ENCODE measurements around the gene HCRTR1.
A peak's percentile ranks its signal among the peaks of the same experiment; 100 is the strongest.

The HCRTR1 gene

DNA sequence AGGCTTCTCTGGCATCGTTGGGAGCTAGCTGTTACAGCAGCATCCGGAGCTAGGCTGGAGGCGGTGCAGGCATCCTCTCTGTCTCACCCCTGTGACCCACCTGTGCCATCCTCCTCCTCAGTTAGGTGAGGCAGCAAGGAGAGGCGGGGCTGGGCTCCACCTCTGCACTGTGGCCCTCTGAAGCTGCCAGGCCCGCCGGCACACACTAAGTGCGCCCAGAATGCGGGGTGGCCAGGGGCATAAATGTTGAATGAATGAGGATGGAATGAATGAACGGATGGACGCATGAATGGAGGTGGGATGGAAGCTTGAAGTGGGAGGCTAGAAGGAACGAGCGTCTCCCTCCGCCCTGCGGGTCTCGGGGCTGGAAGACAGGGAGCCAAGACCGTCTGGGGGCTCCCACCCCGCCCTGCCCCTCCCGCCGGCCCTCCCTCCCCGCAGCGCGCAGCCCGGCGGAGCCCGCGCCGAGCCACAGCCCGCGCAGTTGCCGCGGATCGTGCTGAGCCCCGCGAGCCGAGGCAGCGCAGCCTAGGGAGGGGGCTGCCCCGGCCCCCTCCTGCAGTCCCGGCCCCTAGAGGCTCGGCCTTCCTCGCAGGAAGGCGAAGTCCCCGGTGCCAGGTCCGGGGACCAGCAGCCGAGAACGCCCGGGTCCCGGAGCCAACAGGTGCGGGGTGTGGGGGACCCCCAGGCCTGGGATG lies at the start of gene HCRTR1:
TSS of gene HCRTR1 (plus strand) at position 472 of the 698 bp plus-strand sequence. CDS start 1,504 bp downstream, outside the sequence.
- no peak for DNase-seq

- peak; percentile 35 for DNase-seq
These were observed 49.4 kb upstream of the HCRTR1 start for GRCh38 chr1:31567956-31568570.

GRCh38 chr1:31568895-31569595 lies 48.4 kb upstream of the HCRTR1 start:
- no peak for DNase-seq

DNA sequence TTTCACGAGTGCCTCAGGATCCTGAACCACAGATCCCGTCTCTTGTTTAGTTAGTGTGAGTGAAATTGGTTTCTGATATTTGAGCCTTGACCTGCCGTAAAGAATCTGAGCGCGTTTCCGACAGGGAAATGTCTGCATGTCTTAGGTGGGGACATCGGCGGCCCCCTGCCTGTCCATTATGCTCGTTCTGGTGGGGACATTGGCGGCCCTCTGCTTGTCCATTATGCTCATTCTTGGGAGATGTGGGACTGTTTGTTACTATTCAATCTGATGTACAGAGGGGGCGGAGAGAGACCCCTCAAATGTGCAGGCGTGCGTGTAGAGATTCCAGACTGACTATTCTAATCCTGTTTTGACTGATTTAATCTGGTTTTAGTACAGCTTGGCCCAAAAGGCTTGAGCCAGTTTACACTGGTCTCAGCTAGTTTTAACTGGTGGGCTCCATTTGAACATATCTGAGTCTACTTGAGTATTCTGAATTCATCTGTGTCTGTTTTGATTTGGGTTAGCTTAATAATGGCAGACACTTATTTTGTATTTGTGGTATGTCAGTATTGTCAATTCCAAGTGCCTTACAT lies 47.8 kb upstream of the HCRTR1 start:
- DNase-seq: no peak

- DNase-seq: no peak
These were observed 47.3 kb upstream of the HCRTR1 start for GRCh38 chr1:31570228-31570627.

GRCh38 chr1:31570906-31571305 lies 46.6 kb upstream of the HCRTR1 start:
- no peak for DNase-seq

DNA sequence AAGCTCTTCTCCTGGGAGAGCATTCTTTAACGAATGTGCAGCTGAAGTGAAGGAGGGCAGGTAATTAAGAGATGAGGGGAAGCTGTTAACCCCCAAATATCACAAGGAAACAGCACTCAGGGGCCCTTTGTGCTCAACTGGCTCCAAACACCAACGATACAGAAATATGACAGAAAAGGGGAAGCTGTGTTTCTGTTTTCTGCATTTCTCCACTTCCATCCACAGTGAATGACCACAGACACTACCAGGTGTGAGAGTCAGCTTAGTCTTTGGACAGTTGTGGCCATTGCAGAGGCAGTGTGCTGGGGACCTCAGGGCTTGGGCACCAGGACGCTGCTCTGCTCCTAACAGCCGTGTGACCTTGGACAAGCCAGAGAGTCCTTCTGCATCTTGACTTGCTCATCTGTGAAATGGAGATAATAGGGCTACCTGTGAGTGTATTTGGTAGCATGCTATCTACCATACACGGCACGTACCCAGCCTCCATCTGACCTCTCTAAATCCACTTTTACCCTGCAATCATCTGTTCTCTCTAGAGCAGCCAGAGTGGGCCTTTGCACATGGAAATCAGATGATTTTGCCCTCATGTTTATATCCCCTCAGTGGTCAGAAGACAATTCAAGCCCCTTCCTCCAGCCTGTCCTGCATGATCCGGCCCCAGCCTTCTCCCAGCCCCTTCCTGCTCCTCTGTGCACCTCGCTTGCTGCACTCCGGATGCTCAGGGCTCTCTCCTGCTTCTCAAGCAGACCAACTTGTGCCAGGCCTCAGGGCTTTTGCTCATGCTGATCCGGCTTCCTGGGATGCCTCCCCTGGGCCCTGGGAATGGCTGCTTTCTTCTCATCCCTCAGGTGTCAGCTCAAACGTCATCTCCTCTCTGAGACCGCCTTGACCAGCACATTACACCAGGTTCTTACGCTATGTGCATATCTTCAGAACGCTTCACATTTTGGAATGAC lies 45.9 kb upstream of the HCRTR1 start:
- DNase-seq: no peak

- peak; percentile 38 for DNase-seq
These were observed 45.0 kb upstream of the HCRTR1 start for GRCh38 chr1:31572323-31573104.

DNA sequence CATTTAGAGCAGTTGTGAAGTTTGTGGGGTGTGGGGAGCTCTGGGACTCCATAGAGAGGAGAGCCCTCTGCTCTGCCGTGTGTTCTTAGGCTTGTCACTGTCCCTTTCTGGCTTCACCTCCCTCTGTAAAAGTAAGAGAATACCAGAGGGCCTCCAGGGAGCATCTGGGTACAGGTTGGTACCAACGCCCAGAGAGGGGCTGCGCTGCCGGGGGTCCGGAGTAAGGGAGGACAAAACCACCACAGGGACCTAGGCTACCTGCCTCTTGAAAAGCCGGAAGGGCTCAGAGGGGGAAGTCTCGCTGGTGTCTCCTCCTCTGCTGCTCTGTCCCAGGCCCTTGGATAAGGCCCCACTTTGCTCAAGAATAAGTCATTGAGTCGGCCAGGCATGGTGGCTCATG lies 44.2 kb upstream of the HCRTR1 start:
- no peak for DNase-seq

DNA sequence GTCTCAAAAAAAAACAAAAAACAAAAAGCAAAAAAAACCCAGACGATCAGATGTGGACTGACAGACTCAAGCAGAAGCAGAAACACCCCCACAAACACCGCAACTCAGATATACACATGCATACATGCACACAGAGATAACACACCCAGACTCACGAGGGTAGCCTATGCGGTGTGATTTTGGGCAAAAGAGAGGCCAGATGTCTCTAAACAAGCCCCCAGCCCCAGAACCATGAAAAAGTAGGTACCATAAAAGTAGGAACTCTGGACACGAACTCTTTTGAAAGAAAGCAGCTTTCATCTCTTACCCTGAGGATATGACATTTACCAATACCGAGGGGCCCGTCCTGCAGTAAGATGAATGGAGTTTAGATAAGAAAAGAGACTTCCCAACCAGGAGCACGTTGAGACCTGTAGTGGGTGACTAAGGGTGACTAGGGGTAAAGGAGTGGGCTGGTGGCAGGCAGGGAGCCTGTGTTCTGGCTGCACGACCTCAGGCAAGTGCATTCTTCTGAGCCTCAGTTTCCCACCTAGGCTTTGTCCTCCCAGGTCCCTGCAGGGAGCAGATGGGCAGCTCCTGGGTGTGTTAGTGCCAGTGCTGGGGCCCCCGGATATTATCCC lies 42.6 kb upstream of the HCRTR1 start:
- DNase-seq: no peak

- no peak for DNase-seq
These were observed 41.9 kb upstream of the HCRTR1 start for GRCh38 chr1:31575369-31576140.

- no peak for DNase-seq
These were observed 41.3 kb upstream of the HCRTR1 start, which contains the start of gene TINAGL1 for GRCh38 chr1:31576201-31576669. TINAGL1 (plus strand) TSS chr1:31576515; CDS start chr1:31577149, 634 bp downstream.

DNA sequence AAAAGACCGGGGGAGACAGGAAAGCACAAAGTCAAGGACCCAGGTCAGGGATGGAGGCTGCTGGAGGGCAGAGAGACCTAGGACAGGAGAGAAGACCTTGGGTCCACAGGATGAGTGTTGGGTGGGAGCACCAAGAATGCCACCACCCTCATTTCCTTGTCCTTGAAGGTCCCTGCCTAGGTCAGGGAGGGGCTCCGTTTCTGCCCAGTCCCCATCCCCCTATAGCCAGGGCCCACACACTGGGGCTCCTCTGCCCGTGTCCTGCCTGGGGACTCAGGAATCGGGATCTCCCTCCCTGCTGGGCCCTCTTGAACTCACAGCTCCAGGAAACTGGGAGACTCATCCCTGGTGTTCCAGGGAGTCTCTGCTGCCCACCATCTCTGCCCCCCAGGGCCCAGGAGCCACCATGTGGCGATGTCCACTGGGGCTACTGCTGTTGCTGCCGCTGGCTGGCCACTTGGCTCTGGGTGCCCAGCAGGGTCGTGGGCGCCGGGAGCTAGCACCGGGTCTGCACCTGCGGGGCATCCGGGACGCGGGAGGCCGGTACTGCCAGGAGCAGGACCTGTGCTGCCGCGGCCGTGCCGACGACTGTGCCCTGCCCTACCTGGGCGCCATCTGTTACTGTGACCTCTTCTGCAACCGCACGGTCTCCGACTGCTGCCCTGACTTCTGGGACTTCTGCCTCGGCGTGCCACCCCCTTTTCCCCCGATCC lies 40.6 kb upstream of the HCRTR1 start:
- no peak for DNase-seq

DNA sequence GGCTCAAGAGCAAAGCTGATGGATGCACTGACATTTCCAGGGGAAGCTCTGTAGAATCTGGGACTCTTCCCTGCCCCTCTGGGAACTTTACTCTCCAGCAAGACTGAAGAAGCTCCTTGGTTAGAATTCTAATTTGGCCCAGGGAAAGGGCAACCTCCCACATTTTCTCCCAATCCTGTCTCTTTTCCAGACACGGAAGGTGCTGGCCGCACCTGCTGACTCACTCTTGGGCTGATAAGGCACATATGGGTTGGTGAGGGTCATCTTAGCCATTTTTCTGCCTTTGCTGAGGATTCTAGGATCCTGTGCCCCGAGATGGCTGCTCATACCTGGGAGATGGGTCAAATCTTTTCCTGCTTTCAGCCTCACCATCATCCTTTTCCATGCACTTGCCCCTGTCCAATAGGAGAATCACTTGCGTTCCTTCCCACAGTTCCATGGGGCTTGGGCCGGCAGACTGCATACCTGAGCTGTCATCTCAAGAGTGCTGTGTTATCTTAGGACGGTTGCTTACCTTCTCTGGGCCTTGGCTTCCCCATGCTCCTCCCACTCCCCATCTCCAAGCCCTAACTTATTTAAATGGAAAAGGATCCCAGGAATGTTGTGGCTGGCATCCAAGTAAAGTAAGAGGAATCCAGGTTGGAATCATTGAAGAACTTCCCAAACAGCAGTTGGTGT lies 39.8 kb upstream of the HCRTR1 start:
- DNase-seq: peak; percentile 81

- peak; percentile 25 for DNase-seq
These were observed 38.1 kb upstream of the HCRTR1 start for GRCh38 chr1:31579374-31579773.

DNA sequence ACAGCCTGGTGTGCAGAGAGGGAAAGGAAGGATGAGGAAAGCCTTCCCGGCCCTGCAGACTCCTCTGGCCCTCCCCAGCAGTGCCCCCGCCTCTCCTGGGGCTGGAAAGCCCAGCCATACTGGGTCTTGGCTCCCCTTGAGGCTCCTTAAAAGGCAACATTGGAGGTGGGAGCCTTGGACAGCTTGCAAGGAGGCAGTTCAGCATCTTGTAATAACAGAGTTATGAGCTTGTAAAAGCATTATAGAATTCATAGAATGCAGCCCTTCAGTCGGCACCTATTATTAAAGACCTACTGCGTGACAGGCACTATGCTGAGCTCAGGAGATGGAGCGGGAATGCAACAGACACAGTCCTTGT lies 37.0 kb upstream of the HCRTR1 start:
- DNase-seq: peak; percentile 68

DNA sequence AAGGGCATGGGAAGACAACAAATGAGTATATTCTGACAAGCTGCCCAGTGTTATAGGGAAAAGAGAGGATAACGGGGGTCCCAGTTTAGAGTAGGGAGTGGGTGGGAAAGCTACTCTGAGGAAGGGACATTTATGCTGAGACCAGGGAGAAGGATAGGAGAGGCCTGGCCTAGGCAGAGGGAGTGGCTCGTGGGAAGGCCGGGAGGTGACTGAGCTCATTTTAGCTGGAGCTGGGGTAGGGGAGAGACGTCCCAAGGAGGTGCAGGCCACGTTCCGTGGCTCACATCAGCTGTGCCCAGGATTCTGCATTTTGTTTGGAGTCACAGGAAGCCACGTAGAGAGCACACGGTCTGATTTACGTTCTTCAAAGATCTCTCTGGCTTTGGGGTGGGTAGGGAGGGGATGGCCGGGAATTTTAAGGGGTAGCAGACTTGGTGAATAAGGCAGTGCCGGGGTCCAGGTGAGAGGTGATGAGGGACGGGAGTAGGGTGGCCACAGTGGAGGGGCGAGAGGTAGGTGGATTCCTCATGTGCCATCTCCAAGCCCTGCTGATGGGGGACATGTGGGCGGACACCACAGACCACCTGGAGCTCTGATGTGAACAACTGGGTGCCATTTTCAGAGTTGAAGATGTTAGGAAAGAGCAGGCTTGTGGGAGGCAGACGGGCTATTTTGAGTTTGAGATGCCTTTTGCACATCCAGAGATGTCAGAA lies 36.4 kb upstream of the HCRTR1 start:
- no peak for DNase-seq

All from fibroblast of upper back skin (primary cell).